DMS 273 treated with DMSO at 0.1 percent for 48 hours (cell line): ENCODE measurements around the gene TRIM62.
"Not testable (repeated sequence)": the region's sequence is repeated elsewhere in the genome, so short reads cannot be mapped to it uniquely, and the experiment has no call there.

Experiments used
- DNase-seq: peaks from one replicate; lab custom pipeline; 2025; lab: John Stamatoyannopoulos, UW

TRIM62 gene

DNA sequence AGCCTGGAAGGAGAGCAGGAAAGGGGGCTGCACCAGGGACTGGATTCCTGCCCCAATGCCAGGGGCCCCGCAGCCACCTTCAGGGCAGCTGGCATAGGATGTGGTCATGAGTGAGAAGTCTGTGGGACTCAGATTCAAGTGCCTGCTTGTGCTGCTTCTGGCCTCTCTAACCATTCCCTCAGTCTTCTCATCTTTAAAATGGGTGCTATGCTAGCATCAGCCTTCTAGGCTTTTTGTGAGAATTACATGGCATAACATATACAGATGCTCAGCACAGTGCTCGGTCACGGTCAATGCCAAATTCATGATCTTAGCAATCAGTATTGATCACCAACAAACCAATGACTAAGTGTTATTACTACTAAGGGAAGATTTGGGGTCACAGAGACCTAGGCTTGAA lies 23.5 kb downstream of the TRIM62 start:
- no peak for DNase-seq

- no peak for DNase-seq
Measured at GRCh38 chr1:33157131-33157530, 24.7 kb downstream of the TRIM62 start.

- DNase-seq: no peak
Measured at GRCh38 chr1:33155877-33156538, 25.8 kb downstream of the TRIM62 start.

- DNase-seq: no peak
Measured at GRCh38 chr1:33153650-33154049, 28.2 kb downstream of the TRIM62 start.

DNA sequence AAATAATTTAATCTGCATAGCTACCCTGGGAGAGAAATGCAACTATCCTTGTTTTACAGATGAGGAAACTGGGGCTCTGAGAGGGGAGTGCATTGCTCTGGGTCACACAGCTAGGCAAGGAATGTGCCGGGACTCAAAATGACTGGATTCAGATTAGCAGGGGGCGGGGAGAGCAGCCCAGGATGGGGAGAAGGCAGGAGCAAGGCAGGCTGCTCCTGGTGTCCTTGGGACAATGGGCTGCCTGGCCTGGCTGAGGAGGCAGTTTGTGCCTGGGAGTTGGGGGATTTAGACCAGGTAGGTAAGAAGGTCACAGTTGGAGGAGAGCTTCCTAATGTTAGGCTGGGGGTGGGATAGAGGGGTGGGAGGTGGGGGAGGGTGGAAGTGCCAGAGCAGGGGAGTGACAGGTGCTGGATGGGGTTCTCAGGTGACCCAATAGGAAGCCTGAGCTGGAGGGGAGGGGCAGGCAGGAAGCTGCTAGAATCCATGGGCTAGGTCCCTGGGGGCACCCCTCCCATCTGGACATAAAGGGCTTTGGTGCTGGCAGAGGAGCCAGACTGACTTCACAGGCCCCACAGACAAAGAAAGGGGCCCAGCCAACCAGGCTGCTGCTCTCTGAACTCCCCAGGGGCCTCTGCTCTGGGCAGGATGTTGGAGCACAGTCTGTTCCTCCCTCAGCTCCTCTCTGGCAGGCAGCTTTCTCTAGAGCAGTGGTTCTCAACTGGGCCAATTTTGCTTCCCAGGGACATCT lies 29.0 kb downstream of the TRIM62 start:
- peak; percentile 99 for DNase-seq

- DNase-seq: no peak
Measured at GRCh38 chr1:33151116-33151515, 30.7 kb downstream of the TRIM62 start.

DNA sequence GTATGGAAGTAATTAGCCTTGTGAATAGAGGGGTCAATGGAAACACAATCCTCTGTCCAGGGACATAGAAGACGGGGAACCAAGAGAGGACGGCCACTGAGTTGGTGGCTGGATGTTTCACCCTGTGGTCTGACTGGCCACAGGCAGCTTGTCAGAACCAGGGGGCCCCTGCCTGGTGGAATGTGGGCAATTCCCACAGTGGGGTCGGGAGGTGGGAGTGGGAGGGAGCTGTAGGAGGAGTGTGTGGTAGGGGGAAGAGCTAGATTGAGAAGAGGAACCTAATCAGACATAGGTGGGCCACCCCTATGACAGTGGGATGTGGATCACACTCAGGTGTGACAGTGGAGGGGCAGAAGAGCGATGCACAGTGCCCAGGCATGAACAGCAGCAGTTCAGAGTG lies 31.3 kb downstream of the TRIM62 start:
- DNase-seq: no peak

- DNase-seq: no peak
Measured at GRCh38 chr1:33149453-33150190, 32.2 kb downstream of the TRIM62 start.

DNA sequence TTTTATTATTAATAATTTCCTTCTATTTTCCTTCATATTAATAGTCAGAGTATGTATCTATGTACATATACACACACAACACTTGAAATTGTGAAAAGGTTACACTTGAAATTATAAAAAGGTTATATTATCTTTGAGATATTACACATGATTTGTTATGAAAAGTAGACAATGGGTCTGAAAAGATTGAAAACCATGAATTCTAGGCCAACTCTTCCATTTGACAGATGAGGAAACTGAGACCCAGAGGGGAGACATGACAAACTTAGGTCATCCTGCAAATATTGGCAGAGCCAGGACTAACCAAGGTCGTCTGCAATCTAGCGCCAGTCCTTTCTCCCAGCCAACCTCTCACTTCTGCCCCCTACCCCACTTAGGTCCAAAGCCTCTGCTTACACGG lies 33.2 kb downstream of the TRIM62 start:
- DNase-seq: no peak

- no peak for DNase-seq
Measured at GRCh38 chr1:33147997-33148314, 33.9 kb downstream of the TRIM62 start.

GRCh38 chr1:33147275-33147996 lies 34.4 kb downstream of the TRIM62 start:
- DNase-seq: no peak

GRCh38 chr1:33146003-33146402 lies 35.8 kb downstream of the TRIM62 start:
- DNase-seq: no peak

DNA sequence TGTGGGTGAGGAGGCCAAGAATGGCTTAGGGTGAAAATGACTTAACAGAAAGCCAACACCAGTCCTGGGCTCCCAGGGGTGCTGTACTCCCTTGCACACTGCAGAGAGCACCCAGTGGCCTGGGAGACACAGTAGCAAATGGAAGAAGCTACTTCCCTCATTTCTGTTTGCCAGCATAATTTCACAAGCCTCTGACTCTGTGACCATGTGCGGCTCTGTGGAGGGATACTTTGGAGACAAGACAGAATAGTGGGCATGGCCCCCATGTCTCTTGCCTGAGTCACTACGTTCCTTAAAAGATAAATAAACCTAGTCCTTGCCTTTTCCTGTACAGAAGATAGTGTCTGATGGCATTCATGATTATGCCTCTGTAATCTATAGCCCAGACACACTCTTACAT lies 38.1 kb downstream of the TRIM62 start:
- DNase-seq: no peak

DNA sequence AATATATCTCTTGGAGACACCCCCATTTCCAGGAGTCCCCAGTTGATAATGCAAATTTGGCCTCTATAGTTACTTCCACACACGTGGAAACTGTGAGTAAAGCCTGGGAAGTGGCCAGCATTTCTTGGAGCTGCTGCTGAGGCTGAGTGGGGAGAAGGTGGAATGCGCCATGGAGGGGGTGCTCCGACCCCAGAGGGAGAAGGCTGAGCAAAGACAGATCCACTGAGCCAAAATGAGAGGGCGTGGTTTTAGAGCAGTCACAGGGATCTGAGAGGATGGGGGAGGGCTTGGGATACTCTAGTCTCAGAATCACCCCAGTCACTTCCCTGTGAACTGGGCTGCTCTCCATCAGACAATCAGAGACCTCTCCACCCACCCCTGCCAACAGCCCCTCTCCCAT lies 38.7 kb downstream of the TRIM62 start:
- no peak for DNase-seq

DNA sequence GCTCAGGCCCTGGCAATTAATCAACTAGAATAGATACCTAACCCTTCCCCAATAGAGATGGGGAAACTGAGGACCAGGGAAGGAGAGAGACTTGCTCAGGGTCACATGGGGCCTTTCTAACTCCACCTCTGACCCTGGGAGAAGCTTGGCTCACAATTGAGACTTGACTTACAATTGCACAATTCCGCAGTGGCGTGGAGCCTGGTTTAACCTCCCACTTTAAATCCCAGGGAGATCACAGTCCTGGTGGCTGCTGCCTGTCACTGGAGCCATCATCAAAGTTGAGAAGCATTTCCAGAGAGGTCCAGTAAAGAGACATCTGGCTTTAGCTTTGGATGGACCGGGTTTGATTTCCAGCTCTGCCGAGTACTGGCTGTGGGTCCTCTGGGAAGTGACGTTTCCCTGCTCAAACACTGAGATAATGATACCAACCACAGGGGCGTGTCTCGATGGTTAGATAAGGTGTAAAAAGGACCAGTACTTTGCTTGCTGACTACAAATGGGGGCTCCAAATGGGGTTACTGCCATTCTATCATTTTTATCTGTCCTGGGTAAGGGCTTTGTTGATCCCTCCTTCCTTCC lies 39.3 kb downstream of the TRIM62 start:
- no peak for DNase-seq

DNA sequence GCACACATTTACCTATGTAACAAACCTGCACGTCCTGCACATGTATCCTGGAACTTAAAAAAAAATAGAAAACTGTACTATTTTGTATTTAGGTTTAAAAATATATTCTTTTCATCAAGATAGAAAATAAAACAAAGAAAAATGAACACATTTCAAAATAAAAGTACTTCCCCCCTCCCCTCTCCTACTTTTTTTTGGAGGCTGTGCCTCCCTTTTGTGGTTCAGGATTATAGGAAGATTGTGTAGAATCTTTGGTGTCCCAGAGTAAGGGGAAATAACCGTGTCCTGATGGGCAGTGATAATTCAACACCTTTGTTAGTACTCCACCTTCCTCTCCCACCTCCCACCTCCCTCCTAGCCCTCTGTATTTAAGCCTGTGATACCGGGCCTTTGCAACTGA lies 40.1 kb downstream of the TRIM62 start:
- DNase-seq: no peak

DNA sequence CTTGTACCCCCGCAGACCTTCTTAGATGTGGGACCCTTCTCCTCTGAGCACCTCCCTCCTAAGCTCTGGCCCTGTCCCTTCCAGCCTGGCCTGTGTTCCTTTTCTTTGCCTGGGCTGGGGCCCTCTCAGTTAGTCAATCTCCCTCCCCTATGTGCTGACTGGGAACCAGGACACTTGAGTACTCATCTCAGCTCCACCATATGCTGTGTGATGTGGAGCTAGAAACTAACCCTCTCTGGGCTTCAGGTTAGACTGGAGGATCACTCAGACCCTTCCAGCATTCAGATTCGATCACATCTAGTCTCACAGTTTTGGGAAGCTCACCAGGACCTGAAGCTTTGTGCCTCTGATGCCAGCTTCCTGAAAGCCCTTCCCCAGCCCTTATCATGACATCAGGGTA lies 40.6 kb downstream of the TRIM62 start:
- DNase-seq: no peak

- DNase-seq: peak; percentile 32
Measured at GRCh38 chr1:33140153-33141149, 41.4 kb downstream of the TRIM62 start.

GRCh38 chr1:33137800-33138199 lies 44.0 kb downstream of the TRIM62 start:
- DNase-seq: peak; percentile 23

DNA sequence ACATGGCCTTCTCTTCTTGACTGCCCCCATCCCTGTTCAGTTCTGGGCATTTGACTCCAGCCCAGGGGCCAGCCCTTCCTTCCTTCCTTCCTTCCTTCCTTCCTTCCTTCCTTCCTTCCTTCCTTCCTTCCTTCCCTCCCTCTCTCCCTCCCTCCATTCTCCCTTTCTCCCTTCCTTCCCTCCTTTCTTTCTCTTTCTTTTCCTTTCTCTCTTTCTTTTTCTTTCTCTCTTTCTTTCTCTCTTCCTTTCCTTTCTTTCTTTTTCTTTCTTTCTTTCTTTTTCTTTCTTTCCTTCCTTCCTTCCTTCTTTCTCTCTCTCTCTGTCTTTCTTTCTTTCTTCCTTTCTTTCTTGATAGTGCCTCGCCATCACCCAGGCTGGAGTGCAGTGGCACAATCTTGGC lies 45.8 kb downstream of the TRIM62 start:
- not testable (repeated sequence) for DNase-seq
